ENCODE measurements around the gene HAAO.

GRCh38 chr2:42839809-42840501 lies 47.6 kb upstream of the HAAO start:
- TF ChIP-seq CTCF (IDR thresholded peaks at IDR 0.05; ENCODE audit: low read depth, low read length): no peak
- no peak for TF ChIP-seq EZH2phosphoT487 (IDR thresholded peaks at IDR 0.05; ENCODE audit: low read depth)
